GM19463 (cell line): Measurements from ENCODE around the gene EIF2S3B.
"Not testable (repeated sequence)": the region's sequence is repeated elsewhere in the genome, so short reads cannot be mapped to it uniquely, and the experiment has no call there.

Experiments
- ATAC-seq: cut with Tn5 transposase; IDR thresholded peaks from one replicate; pipeline ENCODE4 v1.9.1; 2021; ENCODE audit warnings: mild to moderate bottlenecking, moderate library complexity; ENCODE audit not compliant: unreplicated experiment

Gene EIF2S3B

GRCh38 chr12:10505620-10506019 lies at the start of gene EIF2S3B:
EIF2S3B (plus strand) TSS chr12:10505890; CDS start chr12:10505903, 13 bp downstream.
- ATAC-seq: no peak

GRCh38 chr12:10456856-10457255 lies 48.8 kb upstream of the EIF2S3B start:
- no peak for ATAC-seq

GRCh38 chr12:10457760-10458159 lies 47.9 kb upstream of the EIF2S3B start:
- no peak for ATAC-seq

- ATAC-seq: no peak
Measured at GRCh38 chr12:10466311-10466710, 39.4 kb upstream of the EIF2S3B start.

GRCh38 chr12:10469701-10470100 lies 36.0 kb upstream of the EIF2S3B start:
- ATAC-seq: no peak

- ATAC-seq: not testable (repeated sequence)
Measured at GRCh38 chr12:10472808-10473207, 32.9 kb upstream of the EIF2S3B start.

- ATAC-seq: not testable (repeated sequence)
Measured at GRCh38 chr12:10481901-10482300, 23.8 kb upstream of the EIF2S3B start.

GRCh38 chr12:10487328-10487727 lies 18.4 kb upstream of the EIF2S3B start:
- ATAC-seq: not testable (repeated sequence)

GRCh38 chr12:10491766-10492165 lies 13.9 kb upstream of the EIF2S3B start:
- no peak for ATAC-seq

- no peak for ATAC-seq
Measured at GRCh38 chr12:10497602-10498001, 8.1 kb upstream of the EIF2S3B start.

- ATAC-seq: no peak
Measured at GRCh38 chr12:10498042-10498441, 7.6 kb upstream of the EIF2S3B start.

GRCh38 chr12:10501030-10501429 lies 4.7 kb upstream of the EIF2S3B start:
- ATAC-seq: no peak

- ATAC-seq: no peak
Measured at GRCh38 chr12:10503460-10503859, 2.2 kb upstream of the EIF2S3B start.

- ATAC-seq: no peak
Measured at GRCh38 chr12:10511756-10512355, 6.2 kb downstream of the EIF2S3B start.

GRCh38 chr12:10512798-10513197 lies 7.1 kb downstream of the EIF2S3B start:
- ATAC-seq: no peak

- ATAC-seq: no peak
Measured at GRCh38 chr12:10521555-10521954, 15.9 kb downstream of the EIF2S3B start.

GRCh38 chr12:10528174-10528953 lies 22.7 kb downstream of the EIF2S3B start:
- no peak for ATAC-seq

GRCh38 chr12:10529603-10530002 lies 23.9 kb downstream of the EIF2S3B start:
- ATAC-seq: no peak

- ATAC-seq: no peak
Measured at GRCh38 chr12:10537721-10538120, 32.0 kb downstream of the EIF2S3B start.

- peak; percentile 93 for ATAC-seq
Measured at GRCh38 chr12:10540776-10541205, 35.1 kb downstream of the EIF2S3B start.

- no peak for ATAC-seq
Measured at GRCh38 chr12:10543499-10543898, 37.8 kb downstream of the EIF2S3B start.

- ATAC-seq: no peak
Measured at GRCh38 chr12:10551375-10551774, 45.7 kb downstream of the EIF2S3B start.
